ENCODE data around the gene NOTO. TPM values are rescaled to one million over a fixed set of nuclear protein-coding genes. Genes with fewer than 3 reads are reported as not detected.

Gene NOTO
- total RNA-seq, 4 donors from 2014 or later: not detected

- no peak for TF ChIP-seq CTCF (IDR thresholded peaks at IDR 0.05; ENCODE audit: low read depth)
Measured at GRCh38 chr2:73210696-73211095, 8.3 kb downstream of the NOTO start.

- TF ChIP-seq CTCF (IDR thresholded peaks at IDR 0.05; ENCODE audit: low read depth): no peak
Measured at GRCh38 chr2:73212098-73212447, 9.7 kb downstream of the NOTO start.

GRCh38 chr2:73212448-73213176, 10.2 kb downstream of the NOTO start:
- TF ChIP-seq CTCF (IDR thresholded peaks at IDR 0.05; ENCODE audit: low read depth): no peak

- no peak for TF ChIP-seq CTCF (IDR thresholded peaks at IDR 0.05; ENCODE audit: low read depth)
Measured at GRCh38 chr2:73214120-73215035, 12.0 kb downstream of the NOTO start, which contains the start of gene SMYD5. Gene SMYD5, plus strand, starts transcription at chr2:73214245. Its CDS starts 22 bp downstream, at chr2:73214267.

GRCh38 chr2:73215254-73215653, 12.9 kb downstream of the NOTO start:
- no peak for TF ChIP-seq CTCF (IDR thresholded peaks at IDR 0.05; ENCODE audit: low read depth)

- no peak for TF ChIP-seq CTCF (IDR thresholded peaks at IDR 0.05; ENCODE audit: low read depth)
Measured at GRCh38 chr2:73217160-73217559, 14.8 kb downstream of the NOTO start.

- TF ChIP-seq CTCF (IDR thresholded peaks at IDR 0.05; ENCODE audit: low read depth): no peak
Measured at GRCh38 chr2:73217826-73218225, 15.5 kb downstream of the NOTO start.

All from subcutaneous adipose tissue (tissue), 4 donors.